Body of pancreas (tissue), 4 donors: ENCODE measurements around the gene THADA. TPM values are rescaled to one million over a fixed set of nuclear protein-coding genes. Genes with fewer than 3 reads are reported as not detected.
"Not testable (repeated sequence)": the region's sequence is repeated elsewhere in the genome, so short reads cannot be mapped to it uniquely, and the experiment has no call there.

ENCODE experiments used
- ATAC-seq: fragments of 150-250 bp; one replicate; pipeline ENCODE4 v1.9.1; 2016
- DNase-seq, 4 donors: peaks; one replicate each; pipeline ENCODE4 v3.0.0-alpha.2; 2019
- H3K27ac ChIP-seq, 4 donors: fragments of 200-600 bp; sonication (generic); 1 replicate in 3 of 4; 2 replicates in 1 of 4; pipeline versions ENCODE4 v1.5.1 to v1.6.1; 2016 to 2019; ENCODE audit warnings: mild to moderate bottlenecking in 1 of 4, mixed read lengths in 1 of 4, moderate library complexity in 1 of 4
- H3K27me3 ChIP-seq, 2 donors: fragments of 200-600 bp; sonication (generic); one replicate each; pipeline ENCODE4 v1.6.0; 2016; ENCODE audit warnings: mild to moderate bottlenecking in 1 of 2
- H3K36me3 ChIP-seq, 2 donors: fragments of 200-600 bp; sonication (generic); replicated peaks in 1 of 2; 2 replicates each; pipeline ENCODE4 v1.5.1; 2016; ENCODE audit warnings: low read depth in 2 of 2; ENCODE audit not compliant: insufficient read depth in 1 of 2
- H3K4me1 ChIP-seq: fragments of 200-600 bp; sonication (generic); one replicate; pipeline ENCODE4 v1.6.0; 2016
- H3K4me3 ChIP-seq, 2 donors: fragments of 200-600 bp; sonication (generic); 1 replicate in 1 of 2; 2 replicates in 1 of 2; pipeline ENCODE4 v1.5.1; 2016 to 2019
- H3K9me3 ChIP-seq, 3 donors: fragments of 200-600 bp; sonication (generic); 1 replicate in 2 of 3; 2 replicates in 1 of 3; pipeline ENCODE4 v1.5.1; 2016
- CTCF ChIP-seq, 7 experiments: fragments of 450-650 bp in 4 of 7; fragments of 200-600 bp in 3 of 7; sonication (generic) in 3 of 7; IDR thresholded peaks; one replicate each; pipeline ENCODE4 v1.5.1; 2016 to 2019; ENCODE audit warnings: antibody characterized with exemption in 7 of 7
- POLR2A ChIP-seq, 3 donors: fragments of 450-650 bp; IDR thresholded peaks; one replicate each; pipeline ENCODE4 v1.6.1; 2016; ENCODE audit warnings: antibody characterized with exemption in 3 of 3, mild to moderate bottlenecking in 2 of 3
- WGBS, 2 donors: methylation state at CpG; one replicate each; pipeline ENCODE4 v1.1.5; 2017; 5-methylcytosine and 5-hydroxymethylcytosine counted together
- intact Hi-C: fragments of 100-400 bp; cut with DNase I; formaldehyde crosslinking; loops from one replicate; pipeline ENCODE4 v1.15.1; 2023
- total RNA-seq, 2 donors: library from RNA; depleted of rRNA; stranded (reverse); fragments of >200 nt; gene quantifications; one replicate each; pipeline ENCODE4 v1.1.0, GENCODE V29; 2016

The THADA gene
- total RNA-seq, 2 donors from 2014 or later = 27.5 to 41.9 TPM

DNA sequence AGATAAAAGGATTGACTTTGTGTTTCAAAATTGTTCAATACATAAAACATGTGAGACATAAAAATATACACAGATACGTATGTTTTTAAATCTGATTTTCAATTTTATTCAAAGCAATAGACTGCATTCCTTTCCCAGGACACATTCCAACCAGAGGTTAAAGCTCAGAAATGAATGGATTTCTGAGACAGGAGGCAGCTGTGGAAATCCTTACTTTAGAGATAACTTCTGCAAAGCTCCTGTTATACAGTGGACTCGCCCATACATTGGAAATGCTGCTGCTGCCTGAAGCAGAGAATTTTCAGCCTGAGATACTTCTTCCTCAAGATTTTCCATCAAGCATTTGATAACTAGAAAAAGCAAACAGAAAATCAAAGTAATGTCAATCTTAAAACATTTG lies 43.8 kb downstream of the THADA start:
- Histone ChIP-seq H3K4me1 (no peaks in the 10 kb centered on the region), H3K27me3 (no peaks in the 10 kb centered on the region), H3K4me3 (no peak overlapping the region), H3K36me3 (peaks cover 0 to 10% of the 10 kb centered on the region in 2 donors), H3K27ac (no peak overlapping the region), H3K9me3 (no peaks in the 10 kb centered on the region)
- no peak for ATAC-seq
- DNase-seq = no peak
- WGBS, 2 donors = 81 to 96% methylated on average over 2 of the region's 2 CpGs
- intact Hi-C loops = no loop called here
- TF ChIP-seq CTCF (IDR thresholded peaks at IDR 0.05) (no peak), POLR2A (IDR thresholded peaks at IDR 0.05) (no peak)

DNA sequence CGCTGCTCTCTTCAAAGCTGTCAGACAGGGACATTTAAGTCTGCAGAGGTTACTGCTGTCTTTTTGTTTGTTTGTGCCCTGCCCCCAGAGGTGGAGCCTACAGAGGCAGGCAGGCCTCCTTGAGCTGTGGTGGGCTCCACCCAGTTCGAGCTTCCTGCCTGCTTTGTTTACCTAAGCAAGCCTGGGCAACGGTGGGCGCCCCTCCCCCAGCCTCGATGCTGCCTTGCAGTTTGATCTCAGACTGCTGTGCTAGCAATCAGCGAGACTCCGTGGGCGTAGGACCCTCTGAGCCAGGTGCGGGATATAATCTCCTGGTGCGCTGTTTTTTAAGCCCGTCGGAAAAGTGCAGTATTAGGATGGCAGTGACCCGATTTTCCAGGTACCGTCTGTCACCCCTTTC lies 47.5 kb downstream of the THADA start:
- intact Hi-C loops = not testable (repeated sequence)
- 90 to 94% methylated on average over 9 to 12 of the region's 14 CpGs for WGBS, 2 donors

GRCh38 chr2:43542285-43542933 lies 53.4 kb downstream of the THADA start:
- TF ChIP-seq POLR2A (IDR thresholded peaks at IDR 0.05) = no peak
- TF ChIP-seq CTCF (IDR thresholded peaks at IDR 0.05) = peak in 6 of 7 experiments; percentile 44 to 73 (median 64)
- no peaks in the 10 kb centered on the region for H3K27me3 ChIP-seq
- H3K4me3 ChIP-seq = no peak overlapping the region
- no peaks in the 10 kb centered on the region for H3K9me3 ChIP-seq
- 11 to 13% methylated on average over 3 of the region's 3 CpGs for WGBS, 2 donors
- intact Hi-C loops = no loop called here
- no peak for ATAC-seq
- no peak overlapping the region for H3K27ac ChIP-seq
- peaks cover 15% of the 10 kb centered on the region for H3K4me1 ChIP-seq
- peaks cover 0 to 2% of the 10 kb centered on the region in 2 donors for H3K36me3 ChIP-seq
- no peak for DNase-seq

More for the DNA sequence above, 47.5 kb downstream of the THADA start:
- ATAC-seq, DNase-seq, H3K27ac ChIP-seq, H3K4me3 ChIP-seq, H3K27me3 ChIP-seq, H3K9me3 ChIP-seq, H3K4me1 ChIP-seq, H3K36me3 ChIP-seq: not testable (repeated sequence)

DNA sequence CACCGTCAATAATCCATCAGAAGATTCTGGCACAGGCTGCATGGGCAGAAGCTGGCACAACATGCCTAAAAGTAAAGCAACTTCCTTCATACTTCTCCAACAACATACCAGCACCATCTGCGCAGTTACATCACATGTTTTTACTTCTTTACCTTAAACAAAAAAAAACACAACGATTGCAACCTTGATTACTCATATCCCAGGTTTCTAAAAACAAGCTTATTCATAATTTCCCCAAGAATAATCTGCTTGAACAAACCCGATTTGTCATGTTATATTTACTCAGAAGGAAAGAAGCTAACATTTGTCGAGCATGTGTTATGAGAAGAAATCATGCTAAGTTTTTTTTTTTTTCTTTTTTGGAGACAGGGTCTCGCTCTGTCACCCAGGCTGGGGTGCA lies 54.7 kb downstream of the THADA start:
- peak overlapping the region in 1 of 4 donors; percentile 68 for H3K27ac ChIP-seq
- DNase-seq (no peak), ATAC-seq (no peak)
- H3K4me1 ChIP-seq = peaks cover 15% of the 10 kb centered on the region
- WGBS, 2 donors = 66 to 70% methylated on average over 6 of the region's 6 CpGs
- TF ChIP-seq CTCF (IDR thresholded peaks at IDR 0.05) (no peak), POLR2A (IDR thresholded peaks at IDR 0.05) (no peak)
- H3K4me3 ChIP-seq = no peak overlapping the region
- H3K36me3 ChIP-seq = peaks cover 0 to 2% of the 10 kb centered on the region in 2 donors
- no peaks in the 10 kb centered on the region for H3K27me3 ChIP-seq
- intact Hi-C loops = no loop called here
- no peaks in the 10 kb centered on the region for H3K9me3 ChIP-seq

DNA sequence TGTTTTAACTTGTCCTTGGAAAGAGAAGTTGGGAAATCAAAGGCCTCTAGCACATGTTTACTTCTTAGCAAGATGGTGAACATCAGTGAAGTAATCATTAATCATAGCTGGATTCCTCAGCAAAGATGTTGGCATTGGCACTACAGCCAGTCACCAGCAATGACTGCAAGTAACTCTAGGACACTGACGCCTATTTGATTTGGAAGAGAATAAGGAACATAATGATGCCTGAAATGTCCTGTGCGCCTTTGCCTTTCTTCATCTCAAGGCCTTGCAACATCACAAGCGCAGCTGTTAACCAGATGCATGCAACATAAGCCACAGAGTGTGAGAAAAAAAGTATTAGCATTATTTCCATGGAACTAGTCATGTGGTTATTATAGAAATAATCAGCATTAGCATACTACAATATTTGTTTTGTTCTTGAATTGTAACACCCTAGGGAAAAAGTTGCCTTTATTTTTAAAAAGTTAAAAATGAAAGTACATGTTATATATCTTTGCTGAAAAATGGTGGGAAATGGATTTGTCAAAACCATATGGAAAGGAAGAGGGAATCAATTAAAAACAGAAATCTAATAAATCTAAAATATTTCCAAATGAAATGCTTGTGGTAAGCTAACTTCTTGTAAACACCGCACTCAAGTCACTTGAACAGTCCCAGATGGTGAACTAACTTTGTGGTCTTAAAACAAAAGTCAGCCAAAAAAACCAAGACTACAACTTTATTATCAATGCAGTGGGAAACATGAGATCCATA lies 55.6 kb downstream of the THADA start:
- DNase-seq (peak; percentile 54 to 91 (median 67)), ATAC-seq (peak; percentile 96)
- no peaks in the 10 kb centered on the region for H3K27me3 ChIP-seq
- peak overlapping the region in 2 of 4 donors; percentile 54 to 68 for H3K27ac ChIP-seq
- intact Hi-C loops = no loop called here
- WGBS, 2 donors = 55% methylated on average over 4 of the region's 4 CpGs
- no peaks in the 10 kb centered on the region for H3K9me3 ChIP-seq
- peaks cover 15% of the 10 kb centered on the region for H3K4me1 ChIP-seq
- no peak overlapping the region for H3K4me3 ChIP-seq
- peaks cover 0 to 2% of the 10 kb centered on the region in 2 donors for H3K36me3 ChIP-seq
- TF ChIP-seq CTCF (IDR thresholded peaks at IDR 0.05) = peak in 1 of 7 experiments; percentile 8
- TF ChIP-seq POLR2A (IDR thresholded peaks at IDR 0.05) = peak in 1 of 3 donors; percentile 8
